GM12892 (cell line): ENCODE results near the gene VIPR2.

ENCODE experiments used
- DNase-seq: peaks from one replicate; pipeline ENCODE4 v3.0.0; 2011; ENCODE audit not compliant: insufficient read length
- FAIRE-seq: peaks from 2 replicates; lab custom pipeline; 2011; peaks lifted over from hg19 to GRCh38; lab: Jason Lieb, UNC
- POLR2A ChIP-seq: IDR thresholded peaks from 2 replicates; pipeline ENCODE4 v1.6.1; 2011; ENCODE audit warnings: low read depth, low read length, control low read depth
- POLR2AphosphoS5 ChIP-seq: IDR thresholded peaks from 2 replicates; pipeline ENCODE4 v1.6.1; 2011; ENCODE audit warnings: low read depth, low read length, control low read depth
- TAF1 ChIP-seq: IDR thresholded peaks from 2 replicates; pipeline ENCODE4 v1.6.1; 2011; ENCODE audit warnings: low read depth, mild to moderate bottlenecking, control low read depth, low read length, borderline replicate concordance

The VIPR2 gene

DNA sequence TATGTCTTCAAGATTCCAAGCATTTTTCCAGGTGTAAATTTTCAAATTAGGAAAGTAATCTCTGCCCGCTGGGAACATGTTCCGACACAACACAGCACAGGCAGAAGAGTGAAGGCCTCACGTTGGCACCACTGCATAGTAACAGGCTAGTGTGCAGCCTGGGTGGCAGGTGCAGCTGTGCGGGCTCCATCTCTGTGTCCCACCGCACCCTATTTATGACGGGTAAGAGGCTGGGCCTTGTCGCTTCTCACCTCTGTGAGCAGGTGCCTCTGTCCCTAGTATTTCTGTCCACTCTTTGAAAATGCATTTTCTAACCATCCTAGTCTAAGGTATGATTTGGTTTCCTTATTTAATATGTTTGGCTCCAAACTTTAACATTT is 24.1 kb downstream of the VIPR2 start:
- TF ChIP-seq TAF1 (no peak), POLR2A (no peak), POLR2AphosphoS5 (no peak)
- DNase-seq (no peak), FAIRE-seq (no peak)

DNA sequence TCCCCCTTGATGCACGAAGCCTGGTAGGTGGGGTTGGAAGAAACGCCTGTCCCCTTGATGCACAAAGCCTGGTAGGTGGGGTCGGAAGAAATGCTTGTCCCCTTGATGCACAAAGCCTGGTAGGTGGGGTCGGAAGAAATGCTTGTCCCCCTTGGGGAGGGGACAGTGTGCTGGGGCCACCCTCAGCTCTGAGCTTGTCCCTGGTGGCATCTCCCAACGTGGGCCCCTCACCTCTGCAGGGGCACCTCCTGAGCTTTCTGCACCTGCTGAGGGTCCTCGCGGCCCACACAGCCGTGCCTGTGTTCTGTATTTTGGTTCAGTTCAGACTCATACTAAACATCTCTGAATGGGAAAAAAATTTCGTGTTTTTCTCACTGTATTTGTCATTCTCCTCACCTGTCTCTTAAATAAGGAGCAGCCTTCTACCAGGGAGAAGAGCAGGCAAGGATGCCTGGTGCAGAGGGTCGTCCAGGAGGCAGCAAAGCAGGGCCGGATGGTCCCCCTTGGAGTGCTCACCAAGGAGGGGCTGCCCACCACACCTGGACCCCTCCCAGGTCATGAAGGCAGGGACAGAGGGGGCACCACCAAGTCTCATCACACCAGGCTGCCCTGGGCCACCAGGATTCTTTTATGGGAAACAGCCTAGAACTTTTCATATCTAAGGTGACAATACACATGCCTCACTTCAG is 24.7 kb downstream of the VIPR2 start:
- TF ChIP-seq TAF1: no peak
- no peak for TF ChIP-seq POLR2A
- TF ChIP-seq POLR2AphosphoS5: no peak
- FAIRE-seq: no peak
- DNase-seq: no peak

DNA sequence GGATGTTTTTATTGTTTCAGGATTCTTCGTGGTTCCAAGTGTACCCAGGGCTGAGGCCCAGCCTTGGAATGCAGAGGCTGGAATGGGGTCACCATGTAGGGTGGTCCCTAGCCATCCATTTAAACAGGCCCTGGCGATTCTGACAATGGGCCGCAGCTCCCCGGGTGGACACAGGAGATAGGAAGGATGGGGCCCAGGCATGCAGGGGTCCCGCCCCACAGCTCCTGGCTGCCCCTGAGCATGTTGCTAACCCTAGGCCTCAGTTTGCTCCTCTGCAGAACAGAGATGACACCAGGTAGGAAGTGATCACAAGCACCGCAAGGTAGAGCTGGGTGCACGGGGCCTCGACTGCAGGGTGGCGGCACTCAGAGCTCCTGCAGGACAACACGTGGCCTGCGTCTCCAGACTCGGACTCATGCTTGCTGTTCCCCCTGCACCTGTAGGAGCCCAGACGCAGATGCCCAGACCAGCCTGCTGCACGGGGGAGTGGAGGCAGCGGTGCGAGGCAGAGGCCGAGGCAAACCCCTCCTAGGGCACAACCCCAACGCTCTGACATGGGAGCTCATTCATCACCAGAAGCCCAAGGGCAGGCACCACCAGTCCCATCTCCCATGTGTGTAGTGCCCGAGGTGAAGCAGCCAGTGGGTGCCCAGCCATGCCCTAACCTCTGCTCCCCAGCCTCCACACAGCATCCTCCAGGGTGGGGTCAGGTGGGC is 25.5 kb downstream of the VIPR2 start:
- DNase-seq: no peak
- TF ChIP-seq POLR2AphosphoS5 (no peak), TAF1 (no peak), POLR2A (no peak)
- no peak for FAIRE-seq

DNA sequence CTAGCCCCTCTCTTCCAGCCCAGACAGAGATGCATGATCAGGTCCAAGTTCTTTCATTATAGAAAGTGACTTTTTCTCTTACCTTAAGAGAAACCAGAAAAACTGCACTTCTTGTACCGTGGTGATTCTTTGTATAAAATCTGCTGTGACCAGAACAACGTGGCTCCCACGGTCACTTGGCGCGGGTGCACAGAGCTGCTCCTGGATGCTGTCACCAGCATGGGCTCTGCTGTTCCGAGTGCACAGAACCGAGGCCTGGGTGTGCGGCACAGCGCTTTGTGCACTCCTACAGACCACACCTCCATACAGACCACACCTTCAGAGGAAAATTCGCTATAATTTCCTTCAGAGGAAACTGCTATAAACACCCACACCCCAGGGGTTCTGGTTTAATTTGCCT is 26.0 kb downstream of the VIPR2 start:
- FAIRE-seq: no peak
- TF ChIP-seq TAF1 (no peak), POLR2AphosphoS5 (no peak), POLR2A (no peak)

DNA sequence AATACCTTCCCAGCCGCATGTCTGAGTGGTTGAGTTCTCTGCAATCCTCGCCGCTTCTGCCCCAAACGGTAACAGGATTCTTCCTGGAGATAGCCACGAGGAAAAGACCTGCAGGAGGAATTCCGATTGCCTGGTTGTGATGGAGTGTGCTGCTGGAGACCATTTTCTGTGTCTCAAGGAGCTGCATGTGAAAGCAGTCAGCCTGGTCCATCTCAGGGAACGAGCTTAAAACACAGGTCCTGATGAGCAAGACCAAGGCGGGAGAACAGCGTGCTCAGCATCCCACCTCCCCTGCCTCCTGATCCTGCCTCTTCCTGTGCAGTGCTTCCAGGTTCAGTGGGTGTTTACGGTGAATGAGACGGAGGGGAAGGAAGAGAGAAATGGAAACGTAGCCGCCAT is 26.5 kb downstream of the VIPR2 start:
- no peak for TF ChIP-seq POLR2AphosphoS5
- TF ChIP-seq POLR2A: no peak
- TF ChIP-seq TAF1: no peak
- DNase-seq: no peak
- FAIRE-seq: no peak

More for the DNA sequence above, 26.0 kb downstream of the VIPR2 start:
- DNase-seq: no peak

DNA sequence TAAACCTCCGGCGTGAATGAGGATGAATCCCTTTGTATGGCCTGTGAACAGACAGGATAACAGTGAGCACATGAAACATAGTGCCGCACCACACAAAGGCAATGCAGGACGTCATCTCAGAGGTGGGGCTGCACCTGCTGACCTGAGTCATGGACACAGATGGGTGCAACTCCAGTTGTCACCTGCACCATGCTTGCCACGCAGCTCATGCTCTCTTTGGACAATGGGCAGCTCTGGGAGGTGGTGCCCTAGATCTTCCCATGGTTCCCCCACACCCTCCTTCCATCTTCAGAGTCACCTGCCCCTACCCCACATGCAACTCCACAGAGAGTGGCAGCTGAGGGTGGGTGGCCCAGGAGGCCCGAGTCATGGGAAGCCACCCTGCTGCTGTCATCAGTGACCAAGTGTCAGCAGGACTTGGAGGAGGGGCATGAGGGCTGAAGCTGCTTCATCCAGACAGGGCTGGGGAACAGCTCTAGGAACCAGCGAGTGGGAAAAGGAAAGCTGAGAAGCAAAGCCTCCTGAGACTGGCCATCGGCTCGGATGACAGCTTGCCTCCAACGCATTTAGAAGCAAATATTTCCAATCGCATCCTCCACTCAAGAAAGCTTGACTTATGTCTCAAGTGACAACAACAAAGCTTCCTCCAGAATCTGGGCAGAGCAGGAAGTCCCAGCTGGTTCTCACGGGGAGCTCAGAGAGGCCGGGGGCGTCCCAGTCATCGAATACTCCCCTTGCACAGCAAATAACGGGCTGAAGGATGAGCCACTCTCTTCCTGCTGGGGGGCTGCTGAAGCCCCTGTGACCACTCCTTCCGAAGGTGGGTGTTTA is 27.1 kb downstream of the VIPR2 start:
- TF ChIP-seq POLR2AphosphoS5 (no peak), POLR2A (no peak), TAF1 (no peak)
- DNase-seq (no peak), FAIRE-seq (no peak)

DNA sequence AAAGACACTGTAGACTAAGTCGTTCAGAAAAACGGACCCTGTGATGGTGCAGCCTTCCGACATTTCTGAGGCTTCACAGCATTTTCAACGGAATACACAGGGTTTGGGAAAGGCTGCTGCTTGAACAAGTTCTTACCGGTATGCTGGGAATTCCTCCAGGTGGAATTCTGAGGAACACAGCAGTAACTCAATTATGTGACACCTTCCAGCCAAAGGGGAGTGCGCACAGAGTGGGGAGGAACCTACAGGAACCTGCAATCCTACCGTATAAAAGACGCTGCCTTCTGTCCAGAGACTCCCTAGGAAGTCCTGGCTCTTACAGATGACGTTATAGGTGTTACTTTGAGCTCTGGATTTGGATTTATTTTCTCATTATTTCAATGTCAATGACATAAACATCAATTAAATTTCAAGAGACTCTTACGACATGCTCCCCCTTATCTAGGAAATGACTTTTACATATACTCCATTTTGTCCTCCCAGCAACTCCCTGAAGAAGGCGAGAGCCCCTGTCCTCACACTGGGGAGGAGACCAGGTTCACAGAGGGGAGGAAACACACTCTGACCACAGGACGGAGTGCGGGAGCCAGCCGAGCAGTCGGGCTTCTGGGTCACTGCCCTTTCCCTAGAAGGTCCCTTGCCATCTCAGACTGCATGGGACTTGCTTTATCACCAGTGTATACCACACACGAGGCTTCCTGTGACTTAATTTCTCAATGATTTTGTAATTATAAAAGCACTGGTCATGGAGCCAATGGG is 27.9 kb downstream of the VIPR2 start:
- no peak for TF ChIP-seq POLR2A
- TF ChIP-seq TAF1: no peak
- no peak for TF ChIP-seq POLR2AphosphoS5
- FAIRE-seq (no peak), DNase-seq (no peak)

DNA sequence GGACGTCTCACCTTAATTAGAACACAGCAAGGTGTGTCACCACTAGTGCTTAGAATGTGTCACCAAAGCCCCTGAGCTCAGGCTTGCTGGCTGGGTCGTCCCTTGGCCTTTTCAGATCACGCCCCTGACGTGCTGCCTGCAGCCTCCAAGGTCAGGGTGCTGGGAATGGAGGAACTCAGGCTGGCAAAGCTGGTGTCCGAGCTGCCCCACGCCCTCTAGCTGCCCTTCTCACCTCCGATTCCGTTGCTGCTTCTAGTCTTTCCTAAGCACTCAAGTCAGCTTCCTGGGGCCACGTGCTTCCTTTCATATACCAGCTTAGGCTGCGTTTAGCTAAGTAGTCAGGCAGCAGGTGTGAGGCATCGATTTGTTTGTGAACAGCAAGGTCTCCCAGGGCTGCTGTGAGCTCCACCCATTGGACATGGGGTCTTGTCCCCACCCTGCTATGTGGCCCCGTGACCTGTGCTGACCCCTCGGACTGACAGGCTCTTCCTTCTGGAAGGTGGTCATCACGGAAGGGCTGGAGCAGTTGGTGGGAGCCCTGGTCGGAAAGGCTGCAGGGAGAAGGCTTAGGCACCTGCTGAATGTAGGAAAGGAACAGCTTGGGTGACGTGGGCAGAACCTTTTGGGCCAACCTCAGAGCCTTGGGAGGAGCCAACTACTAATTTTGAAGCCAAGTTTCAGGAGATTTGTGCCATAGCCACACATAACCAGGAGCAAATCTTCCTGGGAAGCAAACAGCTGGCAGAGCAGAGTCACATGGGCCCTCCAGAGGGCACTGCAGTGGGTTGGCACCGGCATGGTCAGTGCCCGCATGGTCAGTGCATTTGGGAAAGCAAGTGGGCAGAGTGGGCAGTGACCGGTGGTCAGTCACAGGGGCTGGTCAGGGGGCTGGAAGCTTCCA is 28.8 kb downstream of the VIPR2 start:
- TF ChIP-seq POLR2A: no peak
- TF ChIP-seq POLR2AphosphoS5: no peak
- no peak for TF ChIP-seq TAF1
- no peak for FAIRE-seq
- no peak for DNase-seq

DNA sequence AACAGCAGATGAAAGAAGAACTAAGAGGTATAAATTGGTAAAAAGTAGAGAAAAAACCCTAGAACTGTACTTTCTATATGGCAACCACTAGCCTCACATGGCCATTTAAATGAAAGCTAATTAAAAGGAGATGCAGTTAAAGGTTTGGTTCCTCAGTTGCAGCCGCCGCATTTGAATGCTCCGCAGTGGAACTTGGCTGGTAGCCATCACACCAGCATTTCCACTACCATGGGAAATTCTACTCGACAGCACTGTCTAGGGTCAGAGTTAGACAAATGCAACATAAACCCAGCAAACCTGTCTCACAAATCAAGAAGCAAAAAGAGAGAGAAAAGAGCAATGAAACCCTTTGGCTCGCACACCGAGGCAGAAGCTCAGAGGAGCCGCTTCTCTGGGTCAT is 29.7 kb downstream of the VIPR2 start:
- no peak for FAIRE-seq
- TF ChIP-seq POLR2AphosphoS5: no peak
- TF ChIP-seq POLR2A: no peak
- TF ChIP-seq TAF1: no peak
- no peak for DNase-seq

DNA sequence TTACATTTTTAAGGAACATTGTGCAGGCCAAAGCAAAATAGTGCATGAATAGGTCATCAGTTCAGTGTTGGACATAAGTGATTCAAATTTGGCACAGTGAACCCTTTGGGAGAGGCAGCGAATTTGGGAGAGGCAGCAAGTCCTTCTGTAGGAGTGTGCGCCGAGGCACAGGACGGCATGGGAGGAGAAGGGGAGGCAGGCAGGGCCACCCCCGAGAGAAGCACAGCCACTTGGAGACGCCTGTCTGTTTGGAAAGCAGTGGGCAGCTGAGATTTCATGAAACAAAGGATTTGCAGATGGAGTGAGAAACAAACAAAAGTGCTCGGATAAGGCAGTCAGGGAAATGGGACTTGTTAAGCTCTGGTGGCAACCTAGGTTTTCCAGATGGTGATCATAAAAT is 30.6 kb downstream of the VIPR2 start:
- TF ChIP-seq POLR2A: no peak
- no peak for TF ChIP-seq POLR2AphosphoS5
- TF ChIP-seq TAF1: no peak
- DNase-seq (no peak), FAIRE-seq (no peak)
